ENCODE measurements around the gene SUCLA2.

The SUCLA2 gene

DNA sequence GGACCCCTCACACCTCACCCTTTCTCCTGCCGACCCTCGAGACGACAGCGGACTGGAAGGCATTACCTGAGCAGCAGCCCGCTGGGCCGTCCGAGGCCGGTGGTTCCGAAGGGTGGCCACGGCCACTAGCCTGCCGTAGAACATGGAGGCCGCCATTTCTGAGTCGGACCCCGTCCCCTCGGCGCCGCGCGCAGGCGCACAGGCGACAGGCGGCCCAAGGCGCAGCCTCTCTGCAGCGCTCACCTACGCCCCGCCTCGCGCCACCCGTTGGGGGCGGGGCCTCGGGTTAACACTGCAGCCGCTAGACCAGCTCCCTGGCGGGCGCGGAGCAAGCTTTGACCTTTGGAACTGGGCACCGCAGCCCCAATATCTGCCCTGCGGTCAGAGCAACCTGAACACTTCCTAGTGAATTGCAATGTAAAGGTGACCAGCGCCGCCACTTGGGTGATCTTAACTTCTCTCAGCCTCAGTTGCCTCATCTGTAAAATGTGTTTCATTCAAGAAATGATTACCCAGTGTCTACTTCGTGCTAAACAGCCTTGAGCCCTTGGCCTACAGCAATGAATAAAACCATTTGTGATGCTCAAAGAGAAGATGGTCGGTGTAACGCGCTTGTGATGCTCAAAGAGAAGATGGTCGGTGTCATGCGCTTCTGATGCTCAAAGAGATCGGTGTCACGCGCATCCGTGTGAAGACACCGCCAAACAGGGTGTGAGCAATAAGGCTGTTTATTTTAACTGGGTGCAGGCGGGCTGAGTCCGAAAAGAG is at the start of gene SUCLA2:
Gene SUCLA2 (minus strand): TSS at position 160 of the 768 bp plus-strand sequence. CDS start 4 bp downstream, at position 156.
- TF ChIP-seq, protein P1, sequence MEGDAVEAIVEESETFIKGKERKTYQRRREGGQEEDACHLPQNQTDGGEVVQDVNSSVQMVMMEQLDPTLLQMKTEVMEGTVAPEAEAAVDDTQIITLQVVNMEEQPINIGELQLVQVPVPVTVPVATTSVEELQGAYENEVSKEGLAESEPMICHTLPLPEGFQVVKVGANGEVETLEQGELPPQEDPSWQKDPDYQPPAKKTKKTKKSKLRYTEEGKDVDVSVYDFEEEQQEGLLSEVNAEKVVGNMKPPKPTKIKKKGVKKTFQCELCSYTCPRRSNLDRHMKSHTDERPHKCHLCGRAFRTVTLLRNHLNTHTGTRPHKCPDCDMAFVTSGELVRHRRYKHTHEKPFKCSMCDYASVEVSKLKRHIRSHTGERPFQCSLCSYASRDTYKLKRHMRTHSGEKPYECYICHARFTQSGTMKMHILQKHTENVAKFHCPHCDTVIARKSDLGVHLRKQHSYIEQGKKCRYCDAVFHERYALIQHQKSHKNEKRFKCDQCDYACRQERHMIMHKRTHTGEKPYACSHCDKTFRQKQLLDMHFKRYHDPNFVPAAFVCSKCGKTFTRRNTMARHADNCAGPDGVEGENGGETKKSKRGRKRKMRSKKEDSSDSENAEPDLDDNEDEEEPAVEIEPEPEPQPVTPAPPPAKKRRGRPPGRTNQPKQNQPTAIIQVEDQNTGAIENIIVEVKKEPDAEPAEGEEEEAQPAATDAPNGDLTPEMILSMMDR (IDR thresholded peaks at IDR 0.05; ENCODE audit: low read length, missing control alignments), result no peak
- H3K4me3 ChIP-seq (replicated peaks; ENCODE audit: low read depth, low read length), result peak within 1 kb of the TSS; percentile 85
- peak; percentile 89 for DNase-seq (ENCODE audit: low read depth)

DNA sequence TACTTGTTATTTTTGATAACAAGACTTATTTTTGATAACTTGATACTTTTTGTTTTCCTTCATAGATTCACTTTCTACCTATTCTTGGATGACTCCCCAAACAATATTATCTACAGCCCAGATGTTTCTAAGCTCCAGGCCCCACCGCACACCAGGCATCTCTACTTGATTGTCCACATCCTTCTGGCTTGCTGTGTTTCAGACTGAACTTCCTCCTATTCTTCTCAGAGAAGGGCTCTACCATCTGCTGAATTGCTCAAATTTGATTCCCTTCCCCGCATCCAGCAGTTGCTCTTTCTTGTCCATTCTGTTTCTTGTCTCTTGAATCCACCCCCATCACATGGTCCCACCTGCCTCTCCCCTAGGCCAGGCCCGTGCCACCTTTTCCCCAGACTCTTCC is 49.5 kb upstream of the SUCLA2 start:
- TF ChIP-seq, protein P1 (IDR thresholded peaks at IDR 0.05; ENCODE audit: low read length, missing control alignments), result no peak
- H3K4me3 ChIP-seq (replicated peaks; ENCODE audit: low read depth, low read length), result no peak overlapping the region
- no peak for DNase-seq (ENCODE audit: low read depth)

DNA sequence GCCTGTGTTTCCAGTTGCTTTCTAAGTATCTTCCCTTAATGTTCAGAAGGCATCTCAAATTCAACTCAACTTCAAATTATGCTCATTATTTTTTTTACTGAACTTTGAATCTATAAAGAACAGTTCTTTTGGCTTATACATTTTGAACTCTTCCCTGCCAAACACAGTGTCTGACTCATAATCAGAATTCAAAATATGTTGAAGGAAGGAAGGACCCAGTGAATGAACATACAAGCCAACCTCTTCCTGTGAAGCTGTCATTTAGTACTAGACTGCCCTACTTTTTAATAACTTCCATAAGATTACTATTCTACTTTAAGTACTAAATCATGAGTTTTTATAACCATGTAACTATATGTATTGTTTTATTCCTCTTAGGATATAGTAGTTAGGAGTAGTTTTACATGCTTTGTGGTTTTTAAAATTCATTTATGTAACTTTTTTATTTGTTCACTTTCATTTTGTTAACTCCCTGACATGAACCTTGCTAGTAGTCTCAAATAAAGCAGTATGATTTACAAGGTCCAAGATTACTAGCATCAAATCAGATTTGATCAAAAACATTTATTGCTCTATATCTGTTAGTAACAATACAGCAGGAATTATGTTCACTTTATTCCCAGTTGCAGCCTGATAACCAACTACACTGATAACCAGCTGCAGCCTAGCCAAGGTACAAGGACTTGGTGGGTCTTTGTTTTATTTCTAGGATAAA is 42.9 kb upstream of the SUCLA2 start:
- TF ChIP-seq, protein P1 (IDR thresholded peaks at IDR 0.05; ENCODE audit: low read length, missing control alignments), result no peak
- DNase-seq (ENCODE audit: low read depth), result peak; percentile 71
- H3K4me3 ChIP-seq (replicated peaks; ENCODE audit: low read depth, low read length), result no peak overlapping the region

DNA sequence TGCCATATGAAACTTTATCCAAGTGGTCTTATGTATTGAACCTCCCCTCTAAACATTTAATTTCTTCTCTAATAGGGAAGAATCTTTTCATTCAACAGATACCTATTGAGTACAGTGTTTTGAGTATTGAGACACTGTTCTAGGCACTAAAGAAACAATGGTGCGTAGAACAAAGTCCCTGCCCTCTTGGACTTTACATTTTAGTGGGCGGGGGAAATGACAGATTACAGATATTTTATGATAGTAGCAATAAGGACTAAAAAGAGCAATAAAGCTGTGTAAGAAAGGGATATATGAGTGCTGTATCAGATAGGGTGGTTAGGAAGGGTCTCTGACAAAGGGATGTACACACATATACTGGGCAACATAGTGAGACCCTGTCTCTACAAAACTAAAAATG is 41.8 kb upstream of the SUCLA2 start:
- no peak for DNase-seq (ENCODE audit: low read depth)
- TF ChIP-seq, protein P1 (IDR thresholded peaks at IDR 0.05; ENCODE audit: low read length, missing control alignments), result no peak
- no peak overlapping the region for H3K4me3 ChIP-seq (replicated peaks; ENCODE audit: low read depth, low read length)

DNA sequence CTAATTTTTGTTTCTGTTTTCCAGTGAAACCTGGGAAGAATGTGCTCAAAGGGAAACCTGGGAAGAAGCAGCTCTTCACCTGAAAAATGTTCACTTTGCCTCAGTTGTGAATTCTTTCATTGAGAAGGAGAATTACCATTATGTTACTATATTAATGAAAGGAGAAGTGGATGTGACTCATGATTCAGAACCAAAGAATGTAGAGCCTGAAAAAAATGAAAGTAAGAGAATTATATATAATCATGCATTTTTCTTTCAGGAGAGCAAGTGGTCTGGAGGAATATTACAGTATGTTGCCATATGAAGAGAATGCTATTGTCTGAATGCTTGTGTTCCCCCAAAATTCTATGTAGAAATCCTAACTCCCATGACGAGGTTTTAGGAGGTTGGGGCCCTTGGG is 39.8 kb upstream of the SUCLA2 start:
- TF ChIP-seq, protein P1 (IDR thresholded peaks at IDR 0.05; ENCODE audit: low read length, missing control alignments), result no peak
- DNase-seq (ENCODE audit: low read depth), result no peak
- no peak overlapping the region for H3K4me3 ChIP-seq (replicated peaks; ENCODE audit: low read depth, low read length)

DNA sequence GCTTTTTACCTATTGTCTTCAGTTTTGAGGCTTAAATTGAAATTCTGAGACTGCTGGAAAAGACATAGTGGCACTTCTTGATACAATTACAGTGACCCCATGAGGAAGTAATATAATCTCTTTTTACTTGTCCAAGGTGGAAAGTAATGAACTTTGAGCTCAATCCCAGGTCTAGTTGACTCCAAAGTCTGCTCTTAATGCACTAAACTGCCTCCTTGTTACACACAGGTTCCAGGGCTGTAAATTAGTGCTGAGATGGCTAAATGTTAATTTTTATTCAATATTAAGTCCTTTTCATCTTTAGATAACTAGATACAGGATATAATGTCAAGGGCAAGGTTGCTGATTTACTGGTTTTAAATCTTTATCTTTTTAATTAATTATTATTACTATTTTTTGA is 39.0 kb upstream of the SUCLA2 start:
- TF ChIP-seq, protein P1 (IDR thresholded peaks at IDR 0.05; ENCODE audit: low read length, missing control alignments), result no peak
- no peak for DNase-seq (ENCODE audit: low read depth)
- no peak overlapping the region for H3K4me3 ChIP-seq (replicated peaks; ENCODE audit: low read depth, low read length)
